ENCODE results near the gene PKDREJ. TPM values are rescaled to one million over a fixed set of nuclear protein-coding genes. Genes with fewer than 3 reads are reported as not detected.

Gene PKDREJ
- total RNA-seq, 1 donor from 2014 or later: not detected

GRCh38 chr22:46245511-46245910 lies 17.6 kb downstream of the PKDREJ start:
- Histone ChIP-seq H3K27ac (no peak overlapping the region), H3K9me3 (no peaks in the 10 kb centered on the region), H3K4me3 (no peak overlapping the region), H3K27me3 (no peaks in the 10 kb centered on the region), H3K4me1 (peaks cover 12% of the 10 kb centered on the region), H3K36me3 (no peaks in the 10 kb centered on the region)
- TF ChIP-seq CTCF (IDR thresholded peaks at IDR 0.05) (no peak), POLR2AphosphoS5 (IDR thresholded peaks at IDR 0.05; ENCODE audit: insufficient read depth in 1 of 2, low read depth in 1 of 2) (no peak), POLR2A (IDR thresholded peaks at IDR 0.05) (no peak)
- intact Hi-C loops (cut with DNase I): no loop called here
- no peak for DNase-seq (ENCODE audit: extremely low spot score in 2 of 2)

GRCh38 chr22:46244771-46245170 lies 18.4 kb downstream of the PKDREJ start:
- DNase-seq (ENCODE audit: extremely low spot score in 2 of 2): no peak
- Histone ChIP-seq H3K27me3 (no peaks in the 10 kb centered on the region), H3K9me3 (no peaks in the 10 kb centered on the region), H3K4me1 (peaks cover 11% of the 10 kb centered on the region), H3K27ac (no peak overlapping the region), H3K36me3 (no peaks in the 10 kb centered on the region), H3K4me3 (no peak overlapping the region)
- intact Hi-C loops (cut with DNase I): no loop called here
- TF ChIP-seq CTCF (IDR thresholded peaks at IDR 0.05): no peak
- no peak for TF ChIP-seq POLR2AphosphoS5 (IDR thresholded peaks at IDR 0.05; ENCODE audit: insufficient read depth in 1 of 2, low read depth in 1 of 2)
- TF ChIP-seq POLR2A (IDR thresholded peaks at IDR 0.05): no peak

- H3K4me1 ChIP-seq: no peaks in the 10 kb centered on the region
- no peaks in the 10 kb centered on the region for H3K36me3 ChIP-seq
- intact Hi-C loops (cut with DNase I): no loop called here
- H3K27me3 ChIP-seq: no peaks in the 10 kb centered on the region
- H3K27ac ChIP-seq: no peak overlapping the region
- DNase-seq (ENCODE audit: extremely low spot score in 2 of 2): no peak
- H3K9me3 ChIP-seq: no peaks in the 10 kb centered on the region
- H3K4me3 ChIP-seq: no peak overlapping the region
- TF ChIP-seq POLR2AphosphoS5 (IDR thresholded peaks at IDR 0.05; ENCODE audit: insufficient read depth in 1 of 2, low read depth in 1 of 2) (no peak), POLR2A (IDR thresholded peaks at IDR 0.05) (no peak), CTCF (IDR thresholded peaks at IDR 0.05) (no peak)
Observed at GRCh38 chr22:46242076-46242475, 21.1 kb downstream of the PKDREJ start.

GRCh38 chr22:46241396-46242007 lies 21.6 kb downstream of the PKDREJ start:
- Histone ChIP-seq H3K27ac (no peak overlapping the region), H3K36me3 (no peaks in the 10 kb centered on the region), H3K4me3 (no peak overlapping the region), H3K27me3 (no peaks in the 10 kb centered on the region), H3K4me1 (no peaks in the 10 kb centered on the region), H3K9me3 (no peaks in the 10 kb centered on the region)
- intact Hi-C loops (cut with DNase I): no loop called here
- DNase-seq (ENCODE audit: extremely low spot score in 2 of 2): no peak
- TF ChIP-seq POLR2AphosphoS5 (IDR thresholded peaks at IDR 0.05; ENCODE audit: insufficient read depth in 1 of 2, low read depth in 1 of 2): no peak
- TF ChIP-seq POLR2A (IDR thresholded peaks at IDR 0.05): no peak
- TF ChIP-seq CTCF (IDR thresholded peaks at IDR 0.05): no peak

- Histone ChIP-seq H3K27ac (no peak overlapping the region), H3K4me3 (no peak overlapping the region), H3K9me3 (no peaks in the 10 kb centered on the region), H3K4me1 (no peaks in the 10 kb centered on the region), H3K36me3 (no peaks in the 10 kb centered on the region), H3K27me3 (no peaks in the 10 kb centered on the region)
- no peak for DNase-seq (ENCODE audit: extremely low spot score in 2 of 2)
- TF ChIP-seq CTCF (IDR thresholded peaks at IDR 0.05): no peak
- no peak for TF ChIP-seq POLR2AphosphoS5 (IDR thresholded peaks at IDR 0.05; ENCODE audit: insufficient read depth in 1 of 2, low read depth in 1 of 2)
- TF ChIP-seq POLR2A (IDR thresholded peaks at IDR 0.05): no peak
- intact Hi-C loops (cut with DNase I): no loop called here
Observed at GRCh38 chr22:46240907-46241306, 22.2 kb downstream of the PKDREJ start.

Measured in vagina (tissue), 2 donors.